A673 (cell line): Measurements from ENCODE around the gene CEMIP.

Experiments used
- EZH2 ChIP-seq: fragments of 200-600 bp; sonication (generic); IDR thresholded peaks from 2 replicates; pipeline ENCODE4 v1.6.1; 2017; ENCODE audit warnings: borderline replicate concordance, low read depth, mild to moderate bottlenecking, mixed read lengths, antibody characterized with exemption, low read length; ENCODE audit not compliant: poor library complexity, severe bottlenecking
- TF ChIP-seq, protein P1 (sequence below): fragments of 300-800, 200-600 bp; sonication (generic); conservative IDR thresholded peaks from 2 replicates; pipeline ENCODE4 v1.5.1; 2017; ENCODE audit warnings: low read depth, mild to moderate bottlenecking, antibody characterized with exemption, low read length, moderate library complexity, mixed read lengths

DNA sequence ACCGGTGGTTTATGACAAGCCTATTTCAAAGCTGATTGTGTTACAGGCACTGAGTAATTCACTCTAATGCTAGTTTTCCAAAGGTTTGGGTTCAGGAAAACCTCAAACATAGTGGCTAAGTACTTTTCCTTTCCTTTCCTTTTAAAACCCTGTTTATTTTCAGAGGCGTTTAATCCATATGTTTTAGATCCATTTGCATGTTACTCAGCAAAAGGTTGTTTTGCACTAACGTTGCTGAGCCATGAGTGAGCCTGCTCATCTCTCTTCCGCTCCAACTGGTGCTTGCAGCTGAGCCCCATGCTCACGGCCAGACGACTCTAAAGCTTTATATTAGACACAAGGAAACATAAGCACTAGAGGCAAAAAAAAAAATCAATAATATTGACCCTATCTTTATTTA is 9.4 kb downstream of the CEMIP start:
- TF ChIP-seq, protein P1, sequence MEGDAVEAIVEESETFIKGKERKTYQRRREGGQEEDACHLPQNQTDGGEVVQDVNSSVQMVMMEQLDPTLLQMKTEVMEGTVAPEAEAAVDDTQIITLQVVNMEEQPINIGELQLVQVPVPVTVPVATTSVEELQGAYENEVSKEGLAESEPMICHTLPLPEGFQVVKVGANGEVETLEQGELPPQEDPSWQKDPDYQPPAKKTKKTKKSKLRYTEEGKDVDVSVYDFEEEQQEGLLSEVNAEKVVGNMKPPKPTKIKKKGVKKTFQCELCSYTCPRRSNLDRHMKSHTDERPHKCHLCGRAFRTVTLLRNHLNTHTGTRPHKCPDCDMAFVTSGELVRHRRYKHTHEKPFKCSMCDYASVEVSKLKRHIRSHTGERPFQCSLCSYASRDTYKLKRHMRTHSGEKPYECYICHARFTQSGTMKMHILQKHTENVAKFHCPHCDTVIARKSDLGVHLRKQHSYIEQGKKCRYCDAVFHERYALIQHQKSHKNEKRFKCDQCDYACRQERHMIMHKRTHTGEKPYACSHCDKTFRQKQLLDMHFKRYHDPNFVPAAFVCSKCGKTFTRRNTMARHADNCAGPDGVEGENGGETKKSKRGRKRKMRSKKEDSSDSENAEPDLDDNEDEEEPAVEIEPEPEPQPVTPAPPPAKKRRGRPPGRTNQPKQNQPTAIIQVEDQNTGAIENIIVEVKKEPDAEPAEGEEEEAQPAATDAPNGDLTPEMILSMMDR = no peak
- no peak for TF ChIP-seq EZH2
